CD4-positive, alpha-beta T cell treated with Interferon gamma for 1 hour (primary cell): ENCODE data around the gene DHRS1.

Experiments used
- DNase-seq: peaks from one replicate; pipeline ENCODE4 v3.0.0-alpha.2; 2020

The DHRS1 gene

DNA sequence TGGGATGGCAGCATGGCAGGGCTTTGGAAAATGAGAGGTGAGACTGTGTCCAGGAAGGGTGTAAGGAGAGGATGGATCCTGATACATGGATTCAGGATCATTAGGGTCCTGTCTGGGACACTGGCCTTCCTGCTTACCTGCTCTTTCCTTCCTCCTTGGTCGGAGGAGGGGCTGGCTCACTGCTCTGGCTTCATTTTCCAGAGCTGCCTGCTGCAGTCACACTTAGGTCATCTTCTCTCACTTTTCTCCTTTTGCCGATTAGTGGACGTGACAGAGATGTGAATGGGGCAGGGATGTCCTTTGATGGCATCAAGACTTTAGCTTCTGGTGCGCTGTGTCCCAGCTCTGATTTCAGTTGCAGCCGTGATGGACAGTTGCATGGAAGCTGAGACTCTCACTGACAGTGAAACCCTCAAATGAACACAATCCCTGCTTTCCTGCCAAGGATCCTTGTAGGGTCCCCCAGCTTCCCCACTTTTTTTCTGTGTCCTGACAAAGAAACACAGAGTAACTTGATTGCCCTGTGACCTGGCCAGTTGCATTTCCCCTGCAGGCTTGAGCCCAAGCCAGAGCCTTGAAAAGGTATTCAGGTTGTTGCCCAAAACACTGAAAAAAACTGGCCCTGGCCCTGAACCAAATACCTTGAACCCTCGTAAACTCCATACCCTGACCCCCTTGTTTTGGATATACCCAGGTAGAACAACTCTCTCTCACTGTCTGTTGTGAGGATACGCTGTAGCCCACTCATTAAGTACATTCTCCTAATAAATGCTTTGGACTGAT lies 9.0 kb upstream of the DHRS1 start:
- no peak for DNase-seq

DNA sequence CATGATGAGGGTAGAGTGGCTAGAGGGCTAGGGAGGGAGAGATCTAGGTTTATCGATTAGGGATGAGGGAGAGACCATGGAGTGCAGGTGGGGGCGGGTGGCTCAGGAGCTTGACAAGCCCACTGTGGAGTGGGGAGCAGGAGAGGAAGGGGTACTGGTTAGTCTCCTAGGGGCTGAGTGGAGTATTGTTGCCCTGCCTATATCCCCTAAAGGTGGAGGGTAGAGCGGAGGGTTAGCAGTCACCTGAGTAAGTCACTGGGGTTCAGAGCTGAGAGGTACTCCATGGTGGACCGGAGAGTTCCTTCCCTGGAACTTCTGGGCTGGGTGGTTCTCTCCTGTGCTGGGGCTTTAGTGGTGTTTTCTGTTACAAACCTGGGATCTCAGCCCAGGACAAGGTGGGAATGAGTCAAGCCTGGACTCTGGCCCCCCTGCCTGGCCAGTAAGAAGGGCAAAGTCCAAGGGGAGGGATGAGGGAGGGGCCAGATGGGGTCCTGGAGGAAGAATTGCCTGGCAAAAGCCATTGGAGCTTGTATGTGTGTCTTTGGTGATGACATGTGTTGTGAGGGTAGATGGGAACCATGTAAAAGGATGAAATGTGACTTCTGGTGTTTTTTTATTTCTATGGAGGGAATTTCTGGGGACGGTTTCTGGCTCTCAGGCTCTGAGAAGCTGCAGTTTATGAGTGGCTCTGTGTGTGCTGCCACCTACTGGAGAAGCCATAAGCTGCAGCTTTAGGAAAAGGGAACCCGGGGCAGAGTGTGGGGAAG lies 8.2 kb upstream of the DHRS1 start, which contains the start of gene CIDEB:
Gene CIDEB, minus strand, starts transcription at position 403 of the 767 bp plus-strand sequence. Its CDS starts 119 bp downstream, at position 284.
- peak; percentile 59 for DNase-seq

GRCh38 chr14:24307156-24307574 lies 7.6 kb upstream of the DHRS1 start:
- DNase-seq, result no peak

DNA sequence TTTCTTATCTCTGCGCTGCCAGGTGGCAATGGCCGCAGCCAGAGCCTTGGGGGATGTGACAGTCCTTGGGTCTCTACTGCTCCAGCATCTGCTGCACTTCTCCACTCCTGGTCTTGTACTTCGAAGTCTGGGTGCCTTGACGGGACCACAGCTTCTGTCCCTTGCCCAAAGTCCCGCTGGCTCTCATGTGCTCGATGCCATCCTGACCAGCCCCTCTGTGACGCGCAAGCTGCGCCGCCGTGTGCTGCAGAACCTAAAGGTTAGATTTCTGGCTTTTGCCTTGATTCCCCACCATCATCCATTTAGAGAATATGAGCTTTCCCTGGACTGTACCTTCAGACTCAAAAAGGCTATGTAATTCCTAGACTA lies 4.4 kb upstream of the DHRS1 start:
- no peak for DNase-seq

- DNase-seq, result no peak
These were observed 873 bp upstream of the DHRS1 start for GRCh38 chr14:24300326-24300980.

GRCh38 chr14:24298892-24299254 lies 707 bp downstream of the DHRS1 start:
- DNase-seq, result peak; percentile 20

DNA sequence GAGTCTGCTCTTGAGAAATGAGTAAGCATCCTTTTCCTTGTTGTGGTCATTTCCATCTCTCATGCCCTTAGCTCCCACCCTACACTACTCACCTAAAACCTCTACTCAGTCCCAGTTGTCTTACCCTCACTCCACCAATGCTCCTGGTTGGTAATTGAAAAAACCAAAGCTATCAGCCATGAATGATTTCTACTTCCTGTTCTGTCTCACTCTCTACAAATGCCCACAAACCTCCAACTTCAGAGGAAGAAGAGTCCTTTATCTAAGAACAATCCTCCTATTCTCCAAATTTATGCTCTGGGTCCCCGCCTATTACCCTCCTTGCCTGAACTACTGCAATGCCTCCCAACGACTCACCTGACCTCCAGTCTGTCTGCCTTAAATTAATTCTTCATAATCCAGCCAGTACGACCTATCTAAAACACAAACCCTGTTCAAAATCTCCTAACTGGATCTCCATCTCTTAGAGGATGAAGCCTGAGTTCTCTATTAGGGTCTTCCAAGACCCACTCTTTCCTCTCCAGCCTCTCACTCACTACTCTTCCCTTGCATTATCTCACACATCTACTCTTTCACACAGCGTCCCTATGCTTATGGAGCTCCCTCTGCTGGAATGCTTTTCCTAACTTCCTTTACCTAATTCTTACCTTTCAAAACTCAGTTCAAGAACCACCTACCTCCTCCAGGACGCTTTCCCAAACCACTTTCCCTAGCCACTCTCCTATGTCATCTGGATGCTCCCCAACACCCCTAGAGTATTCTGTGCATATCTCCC lies 2.2 kb downstream of the DHRS1 start:
- no peak for DNase-seq

- peak; percentile 80 for DNase-seq
These were observed 3.0 kb downstream of the DHRS1 start for GRCh38 chr14:24296341-24297157.

GRCh38 chr14:24293525-24293924 lies 6.1 kb downstream of the DHRS1 start:
- DNase-seq, result no peak

- DNase-seq, result no peak
These were observed 7.3 kb downstream of the DHRS1 start for GRCh38 chr14:24292118-24292807.

DNA sequence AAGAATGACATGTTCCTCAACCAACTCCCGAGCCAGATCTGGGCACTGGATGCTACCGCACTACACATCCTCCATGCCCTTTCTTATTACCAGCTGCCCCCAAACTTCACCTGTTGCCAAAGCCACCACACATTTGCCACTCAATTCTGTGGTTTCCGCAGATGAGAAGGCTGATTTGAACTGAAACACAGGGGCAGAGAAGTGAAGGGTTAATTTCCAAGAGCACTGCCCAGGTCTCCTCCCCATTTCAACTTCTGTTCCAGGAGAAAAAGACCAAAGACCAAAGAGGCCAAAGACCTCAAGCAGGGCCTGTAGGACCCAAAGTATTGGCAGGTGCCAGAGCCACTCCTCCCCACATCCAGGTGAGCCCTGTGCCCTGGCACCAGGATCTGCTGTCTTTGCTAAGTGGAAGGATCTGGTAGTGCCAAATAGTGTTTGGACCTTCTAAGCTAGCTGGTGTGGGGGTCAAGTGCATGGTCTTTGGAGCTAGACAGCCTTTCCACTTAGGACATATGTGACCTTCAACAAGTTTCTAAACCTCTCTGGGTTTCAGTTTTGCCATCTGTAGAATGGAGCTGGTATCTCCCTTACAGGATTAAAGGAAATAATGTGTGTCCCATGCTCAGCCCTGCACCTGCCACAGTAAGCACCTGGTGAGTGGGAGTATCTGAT lies 8.0 kb downstream of the DHRS1 start:
- no peak for DNase-seq

DNA sequence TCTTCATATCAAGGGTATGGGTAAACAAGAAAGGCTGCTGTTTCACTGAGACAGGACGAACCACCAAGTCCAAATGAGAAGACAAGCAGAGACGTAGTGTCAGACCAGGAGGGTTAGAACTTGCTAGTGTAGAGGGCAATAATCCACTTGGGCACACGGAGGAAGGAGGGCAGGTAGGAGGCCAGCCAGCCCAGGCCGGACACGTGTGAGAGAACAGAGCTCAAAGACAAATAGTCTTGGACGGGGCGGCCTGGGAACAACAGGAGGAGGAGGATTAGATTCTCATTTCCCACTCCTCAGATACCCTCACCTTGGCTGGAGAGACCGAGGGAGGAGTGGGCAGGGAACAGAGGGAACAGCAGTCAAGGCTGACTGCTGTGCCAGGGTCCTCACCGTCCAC lies 8.8 kb downstream of the DHRS1 start:
- DNase-seq, result no peak

DNA sequence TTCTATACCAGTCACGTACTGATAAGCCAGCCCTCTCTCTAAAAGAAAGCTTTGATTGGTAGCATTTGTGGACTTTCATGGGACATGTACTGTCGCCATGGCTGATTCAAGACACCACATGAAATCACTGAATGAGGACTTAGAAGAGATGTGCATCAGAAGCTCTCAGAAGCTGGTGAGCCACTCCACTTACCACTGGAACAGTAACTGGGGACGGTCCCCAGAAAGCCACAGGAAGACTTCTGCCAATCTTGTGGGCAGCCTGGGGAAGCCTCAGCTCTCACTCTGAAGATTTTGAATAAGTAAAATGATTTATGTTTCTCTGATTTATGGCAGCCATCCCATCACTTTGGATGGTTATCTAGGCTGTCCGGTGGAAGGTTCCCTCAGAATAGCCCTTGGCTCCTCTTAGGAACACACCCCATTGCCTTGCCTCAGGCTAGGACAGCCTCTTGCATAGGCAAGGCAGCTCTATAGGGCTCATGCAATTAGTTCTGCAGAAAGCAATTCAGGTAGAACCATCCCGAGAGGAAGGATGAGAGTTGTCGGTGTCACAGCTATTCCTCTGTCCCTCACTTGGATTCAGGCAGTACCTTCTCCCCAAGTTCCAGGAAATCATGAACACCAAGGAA lies 9.8 kb downstream of the DHRS1 start:
- no peak for DNase-seq

- DNase-seq, result no peak
These were observed 12.6 kb downstream of the DHRS1 start for GRCh38 chr14:24286996-24287395.

DNA sequence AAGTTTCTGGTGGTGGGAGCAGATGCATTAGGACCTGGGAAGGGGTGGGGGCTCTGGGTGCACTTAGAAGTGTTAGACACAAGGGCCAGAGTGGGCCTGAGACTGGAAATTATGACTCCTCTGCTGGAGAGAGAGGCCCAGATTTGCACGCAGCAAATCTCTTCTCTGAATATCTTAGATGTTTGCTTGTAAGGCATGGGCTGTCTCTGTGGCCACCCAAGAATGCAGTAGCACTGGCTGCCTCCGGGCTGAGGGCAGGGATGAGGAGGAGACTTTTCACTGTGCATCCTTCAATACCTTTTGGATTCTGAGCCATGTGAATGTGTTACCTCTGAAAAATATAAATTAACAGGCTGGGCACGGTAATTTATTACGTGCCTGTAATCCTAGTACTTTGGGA lies 14.2 kb downstream of the DHRS1 start:
- no peak for DNase-seq

DNA sequence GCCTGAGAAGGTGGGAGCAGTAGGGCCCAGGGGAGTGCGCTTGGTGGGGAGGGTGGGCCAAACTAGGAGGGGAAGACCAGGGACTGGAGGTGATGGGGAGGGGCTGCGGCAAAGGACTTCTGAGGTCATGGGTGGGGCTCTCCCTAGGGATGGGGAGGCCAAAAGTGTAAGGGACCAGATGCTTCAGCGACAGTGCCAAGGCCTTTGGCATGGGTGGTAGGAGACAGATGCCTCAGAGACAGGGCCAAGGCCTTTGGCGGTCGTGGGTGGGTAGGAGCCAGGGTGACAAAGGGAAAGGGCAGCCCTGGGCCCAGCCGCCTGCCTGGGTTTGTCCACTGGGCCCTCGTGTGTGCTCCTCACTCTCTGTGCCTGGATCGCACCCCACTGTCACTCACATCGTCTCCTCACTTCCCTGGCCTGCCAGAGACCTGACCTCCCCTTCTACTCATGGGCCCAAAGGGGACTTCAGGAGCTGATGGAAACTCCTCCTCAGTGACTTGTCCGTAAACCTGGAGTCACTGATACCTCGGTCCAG lies 15.0 kb downstream of the DHRS1 start:
- DNase-seq, result no peak

- DNase-seq, result no peak
These were observed 15.7 kb downstream of the DHRS1 start for GRCh38 chr14:24283796-24284460.

- no peak for DNase-seq
These were observed 16.8 kb downstream of the DHRS1 start for GRCh38 chr14:24282736-24283135.

- no peak for DNase-seq
These were observed 17.9 kb downstream of the DHRS1 start for GRCh38 chr14:24281636-24282035.
